B cell (primary cell): ENCODE data around the gene RASAL3. TPM values are rescaled to one million over a fixed set of nuclear protein-coding genes. Genes with fewer than 3 reads are reported as not detected.

Experiments
- ATAC-seq: fragments of 200-7000 bp; cut with Tn5 transposase; one replicate; pipeline ENCODE4 v1.10.0; 2021; ENCODE audit warnings: low read depth, mild to moderate bottlenecking, moderate number of reproducible peaks, moderate library complexity
- CTCF ChIA-PET: fragments of 350-600 bp; sonication (Branson Sonifier 250); formaldehyde crosslinking; loops from one replicate; lab custom pipeline; 2021; ENCODE audit warnings: antibody characterized with exemption, inconsistent platforms; lab: Charles Lee
- POLR2A ChIA-PET: fragments of 350-600 bp; sonication (Branson Sonifier 250); formaldehyde crosslinking; loops from one replicate; lab custom pipeline; 2021; ENCODE audit warnings: antibody characterized with exemption; lab: Charles Lee
- DNase-seq: peaks from one replicate; pipeline ENCODE4 v3.0.0; 2013
- H2AFZ ChIP-seq: 2 replicates; pipeline ENCODE4 v1.6.1; 2012; ENCODE audit warnings: mild to moderate bottlenecking, low read depth, low read length; ENCODE audit not compliant: insufficient read depth, poor library complexity, severe bottlenecking
- H3K27ac ChIP-seq, 2 donors: 1 replicate in 1 of 2; 2 replicates in 1 of 2; pipeline ENCODE4 v1.5.1; 2012 to 2013; ENCODE audit warnings: low read length in 2 of 2, mild to moderate bottlenecking in 2 of 2, moderate library complexity in 1 of 2
- H3K27me3 ChIP-seq, 4 experiments: fragments of 200-600 bp in 1 of 4; sonication (generic) in 1 of 4; replicated peaks in 1 of 4; 1 replicate in 2 of 4; 2 replicates in 2 of 4; pipeline versions ENCODE4 v1.6.1 to v1.7.0; 2013 to 2016; ENCODE audit warnings: low read length in 3 of 4, mild to moderate bottlenecking in 2 of 4, mixed read lengths in 1 of 4, moderate library complexity in 1 of 4; ENCODE audit not compliant: insufficient read depth in 4 of 4, control insufficient read depth in 3 of 4; ENCODE audit errors: control extremely low read depth in 1 of 4
- H3K36me3 ChIP-seq, 2 experiments: replicated peaks in 1 of 2; 1 replicate in 1 of 2; 2 replicates in 1 of 2; pipeline versions ENCODE4 v1.6.1 to v1.7.1; 2013; ENCODE audit warnings: low read length in 1 of 2; ENCODE audit not compliant: insufficient read depth in 2 of 2, control insufficient read depth in 1 of 2; ENCODE audit errors: control extremely low read depth in 1 of 2, extremely low read depth in 1 of 2
- H3K4me1 ChIP-seq, 2 donors: fragments of 200-600 bp in 1 of 2; sonication (generic) in 1 of 2; 1 replicate in 1 of 2; 2 replicates in 1 of 2; pipeline versions ENCODE4 v1.5.1 to v1.6.1; 2013 to 2017; ENCODE audit warnings: low read length in 2 of 2; ENCODE audit not compliant: control insufficient read depth in 2 of 2, insufficient read depth in 2 of 2
- H3K4me2 ChIP-seq: replicated peaks from 2 replicates; pipeline ENCODE3; 2012; ENCODE audit warnings: mild to moderate bottlenecking, low read depth, low read length; ENCODE audit not compliant: poor library complexity, severe bottlenecking
- H3K4me3 ChIP-seq, 5 experiments: fragments of 200-600 bp in 1 of 5; sonication (generic) in 1 of 5; 1 replicate in 3 of 5; 2 replicates in 2 of 5; pipeline versions ENCODE4 v1.5.1 to v1.7.0; 2011 to 2016; ENCODE audit warnings: low read length in 4 of 5, mild to moderate bottlenecking in 4 of 5, low read depth in 2 of 5, control low read depth in 1 of 5, moderate library complexity in 1 of 5; ENCODE audit not compliant: insufficient read depth in 1 of 5; ENCODE audit errors: control extremely low read depth in 1 of 5, extremely low read depth in 1 of 5
- H3K79me2 ChIP-seq: fragments of 200-600 bp; sonication (generic); one replicate; pipeline ENCODE4 v1.6.0; 2016; ENCODE audit warnings: low read length; ENCODE audit not compliant: control insufficient read depth, insufficient read depth
- H3K9ac ChIP-seq: fragments of 200-600 bp; sonication (generic); 2 replicates; pipeline ENCODE4 v1.6.1; 2017; ENCODE audit warnings: mild to moderate bottlenecking, low read length, moderate library complexity
- H3K9me3 ChIP-seq, 3 donors: one replicate each; pipeline versions ENCODE4 v1.6.1 to v1.7.1; 2013; ENCODE audit warnings: low read length in 2 of 3; ENCODE audit not compliant: control insufficient read depth in 2 of 3, insufficient read depth in 1 of 3; ENCODE audit errors: control extremely low read depth in 1 of 3
- H4K20me1 ChIP-seq: 2 replicates; pipeline ENCODE4 v1.6.0; 2012; ENCODE audit warnings: mild to moderate bottlenecking, low read length; ENCODE audit not compliant: insufficient read depth, control insufficient read depth, poor library complexity, severe bottlenecking
- H3K27ac Mint-ChIP-seq: one replicate; pipeline ENCODE4 v1.8.0; 2021; ENCODE audit warnings: mixed read lengths
- H3K27me3 Mint-ChIP-seq: one replicate; pipeline ENCODE4 v1.8.0; 2021; ENCODE audit warnings: mixed read lengths
- H3K4me1 Mint-ChIP-seq: one replicate; pipeline ENCODE4 v1.8.0; 2021; ENCODE audit warnings: mixed read lengths
- H3K4me3 Mint-ChIP-seq: one replicate; pipeline ENCODE4 v1.8.0; 2021; ENCODE audit warnings: mixed read lengths
- H3K9me3 Mint-ChIP-seq: one replicate; pipeline ENCODE4 v1.8.0; 2022; ENCODE audit warnings: mixed read lengths; ENCODE audit not compliant: insufficient read depth
- CTCF ChIP-seq: fragments of 200-600 bp; IDR thresholded peaks from one replicate; pipeline ENCODE4 v1.8.0; 2022; ENCODE audit warnings: antibody characterized with exemption, mild to moderate bottlenecking
- EZH2 ChIP-seq: IDR thresholded peaks from 2 replicates; pipeline ENCODE4 v1.6.1; 2012; ENCODE audit warnings: borderline replicate concordance, low read depth, mild to moderate bottlenecking, moderate library complexity, low read length; ENCODE audit not compliant: insufficient read depth, poor library complexity, severe bottlenecking
- WGBS: methylation state at CpG from one replicate; pipeline ENCODE4 v1.1.5; 2013; ENCODE audit warnings: missing lambda C conversion rate; ENCODE audit not compliant: insufficient coverage; 5-methylcytosine and 5-hydroxymethylcytosine counted together
- intact Hi-C: fragments of 100-400 bp; cut with micrococcal nuclease; formaldehyde crosslinking; loops from one replicate; pipeline ENCODE4 v1.10.0; 2022
- polyA plus RNA-seq: library from polyadenylated mRNA; depleted of rRNA; stranded (reverse); fragments of >200 nt; gene quantifications from 2 replicates; pipeline ENCODE4 v1.2.3, GENCODE V29; 2012
- total RNA-seq, 2 donors: library from RNA; stranded (reverse); fragments of 120-200 nt in 1 of 2; gene quantifications; 1 replicate in 1 of 2; 2 replicates in 1 of 2; pipeline versions ENCODE4 v1.2.3 to v1.2.4, GENCODE V29; 2013 to 2022

Gene RASAL3
- total and polyA plus RNA-seq, 2 donors (not counting 1 experiment from before 2014, with no cell fraction given) = 95.3 to 154 TPM

GRCh38 chr19:15424121-15424520, 40.2 kb downstream of the RASAL3 start:
- DNase-seq (no peak), ATAC-seq (no peak)
- peaks cover 11% of the 10 kb centered on the region for H3K4me1 Mint-ChIP-seq
- no peak overlapping the region for H3K27ac Mint-ChIP-seq
- Histone ChIP-seq H3K9me3 (peaks cover 0 to 9% (median 0%) of the 10 kb centered on the region in 3 donors), H2AFZ (no peak overlapping the region), H3K4me2 (no peak overlapping the region), H4K20me1 (peaks cover 19% of the 10 kb centered on the region), H3K27ac (no peak overlapping the region), H3K4me3 (no peak overlapping the region), H3K36me3 (peaks cover 2 to 42% of the 10 kb centered on the region in 2 experiments), H3K27me3 (no peaks in the 10 kb centered on the region), H3K9ac (no peak overlapping the region), H3K4me1 (peaks cover 5 to 8% of the 10 kb centered on the region in 2 donors), H3K79me2 (peaks cover 12% of the 10 kb centered on the region)
- no peak for TF ChIP-seq EZH2
- TF ChIP-seq CTCF = no peak
- intact Hi-C loops = no loop called here
- WGBS = 97% methylated on average over 12 of the region's 13 CpGs
- POLR2A ChIA-PET = no interaction called here
- H3K27me3 Mint-ChIP-seq = no peaks in the 10 kb centered on the region
- H3K4me3 Mint-ChIP-seq = no peak overlapping the region
- H3K9me3 Mint-ChIP-seq = no peaks in the 10 kb centered on the region
- CTCF ChIA-PET = no interaction called here

GRCh38 chr19:15423130-15423529, 41.2 kb downstream of the RASAL3 start:
- H3K27ac ChIP-seq = no peak overlapping the region
- intact Hi-C loops = no loop called here
- H3K9ac ChIP-seq = no peak overlapping the region
- ChIA-PET CTCF (no interaction called here), POLR2A (no interaction called here)
- peaks cover 16% of the 10 kb centered on the region for H4K20me1 ChIP-seq
- peaks cover 0 to 9% (median 0%) of the 10 kb centered on the region in 3 donors for H3K9me3 ChIP-seq
- no peak for TF ChIP-seq CTCF
- no peak for TF ChIP-seq EZH2
- H3K4me1 Mint-ChIP-seq = peaks cover 15% of the 10 kb centered on the region
- no peak overlapping the region for H3K4me3 ChIP-seq
- no peak overlapping the region for H3K4me3 Mint-ChIP-seq
- H2AFZ ChIP-seq = no peak overlapping the region
- DNase-seq = no peak
- H3K4me1 ChIP-seq = peaks cover 5 to 10% of the 10 kb centered on the region in 2 donors
- H3K27me3 Mint-ChIP-seq = no peaks in the 10 kb centered on the region
- H3K27me3 ChIP-seq = no peaks in the 10 kb centered on the region
- WGBS = 93% methylated on average over 6 of the region's 6 CpGs
- peaks cover 10% of the 10 kb centered on the region for H3K79me2 ChIP-seq
- no peak overlapping the region for H3K27ac Mint-ChIP-seq
- peaks cover 2 to 42% of the 10 kb centered on the region in 2 experiments for H3K36me3 ChIP-seq
- H3K9me3 Mint-ChIP-seq = no peaks in the 10 kb centered on the region
- no peak overlapping the region for H3K4me2 ChIP-seq
- no peak for ATAC-seq
